MM.1S (cell line): ENCODE data around the gene KAT2B.

Experiments
- DNase-seq: peaks from one replicate; pipeline ENCODE4 v3.0.0-alpha.2; 2015
- H2AFZ ChIP-seq: fragments of 300-600 bp; sonication (generic); 2 replicates; pipeline ENCODE4 v1.6.0; 2016; ENCODE audit warnings: antibody characterized with exemption, low read length
- H3F3A ChIP-seq: fragments of 300-600 bp; sonication (generic); 2 replicates; pipeline ENCODE4 v1.6.1; 2016; ENCODE audit warnings: mild to moderate bottlenecking, antibody characterized with exemption, low read length, moderate library complexity, mixed read lengths; ENCODE audit not compliant: insufficient read depth
- H3K27ac ChIP-seq: fragments of 300-600 bp; sonication (generic); 2 replicates; pipeline ENCODE4 v1.5.1; 2016; ENCODE audit warnings: mild to moderate bottlenecking, low read length
- H3K27me3 ChIP-seq: fragments of 300-600 bp; sonication (generic); replicated peaks from 2 replicates; pipeline ENCODE4 v1.6.0; 2016; ENCODE audit warnings: low read length; ENCODE audit not compliant: insufficient read depth
- H3K36me3 ChIP-seq: fragments of 300-600 bp; sonication (generic); replicated peaks from 2 replicates; pipeline ENCODE4 v1.6.1; 2016; ENCODE audit warnings: mild to moderate bottlenecking, low read length, mixed read lengths; ENCODE audit not compliant: insufficient read depth
- H3K4me1 ChIP-seq: fragments of 300-600 bp; sonication (generic); 2 replicates; pipeline ENCODE4 v1.6.1; 2016; ENCODE audit warnings: low read length, mixed read lengths
- H3K4me2 ChIP-seq: fragments of 300-600 bp; sonication (generic); 2 replicates; pipeline ENCODE4 v1.6.0; 2016; ENCODE audit warnings: low read depth, low read length
- H3K4me3 ChIP-seq: fragments of 300-600 bp; sonication (generic); 2 replicates; pipeline ENCODE4 v1.5.1; 2016; ENCODE audit warnings: low read length, mixed read lengths
- H3K79me2 ChIP-seq: fragments of 300-600 bp; sonication (generic); 2 replicates; pipeline ENCODE4 v1.6.1; 2016; ENCODE audit warnings: mixed run types, low read length, mixed read lengths
- H3K9ac ChIP-seq: fragments of 300-600 bp; sonication (generic); 2 replicates; pipeline ENCODE4 v1.6.1; 2016; ENCODE audit warnings: low read length, mixed read lengths
- H3K9me2 ChIP-seq: fragments of 300-600 bp; sonication (generic); replicated peaks from 2 replicates; pipeline ENCODE4 v1.6.1; 2016; ENCODE audit warnings: mild to moderate bottlenecking, low read length, mixed read lengths; ENCODE audit not compliant: insufficient read depth
- H3K9me3 ChIP-seq: fragments of 300-600 bp; sonication (generic); replicated peaks from 2 replicates; pipeline ENCODE4 v1.6.1; 2016; ENCODE audit warnings: mild to moderate bottlenecking, low read length, mixed read lengths; ENCODE audit not compliant: insufficient read depth
- H4K20me1 ChIP-seq: fragments of 300-600 bp; sonication (generic); 2 replicates; pipeline ENCODE4 v1.6.1; 2016; ENCODE audit warnings: mild to moderate bottlenecking, low read length, moderate library complexity, mixed read lengths; ENCODE audit not compliant: insufficient read depth
- CTCF ChIP-seq: fragments of 300-600 bp; sonication (generic); IDR thresholded peaks from 2 replicates; pipeline ENCODE4 v1.5.1; 2016; ENCODE audit warnings: antibody characterized with exemption, low read length, mixed read lengths
- EZH2 ChIP-seq: fragments of 300-600 bp; sonication (generic); optimal IDR thresholded peaks from 2 replicates; pipeline ENCODE3; 2017; ENCODE audit warnings: low read depth, mild to moderate bottlenecking, antibody characterized with exemption, low read length, mixed read lengths
- EZH2phosphoT487 ChIP-seq: fragments of 300-600 bp; sonication (generic); IDR thresholded peaks from 2 replicates; pipeline ENCODE4 v1.6.1; 2018; ENCODE audit warnings: antibody characterized with exemption, low read length

The KAT2B gene

GRCh38 chr3:20142517-20142916 lies 102.3 kb downstream of the KAT2B start:
- Histone ChIP-seq H3K27me3 (no peaks in the 10 kb centered on the region), H2AFZ (no peak overlapping the region), H4K20me1 (no peaks in the 10 kb centered on the region), H3K27ac (no peak overlapping the region), H3K9me3 (no peaks in the 10 kb centered on the region), H3K4me3 (no peak overlapping the region), H3K9me2 (no peaks in the 10 kb centered on the region), H3K4me2 (no peak overlapping the region), H3K36me3 (no peaks in the 10 kb centered on the region; the same call in 1 of the 2 replicates), H3K9ac (no peak overlapping the region), H3K79me2 (no peaks in the 10 kb centered on the region), H3F3A (no peaks in the 10 kb centered on the region), H3K4me1 (no peaks in the 10 kb centered on the region)
- TF ChIP-seq EZH2phosphoT487: no peak
- no peak for TF ChIP-seq EZH2
- TF ChIP-seq CTCF: no peak
- no peak for DNase-seq

DNA sequence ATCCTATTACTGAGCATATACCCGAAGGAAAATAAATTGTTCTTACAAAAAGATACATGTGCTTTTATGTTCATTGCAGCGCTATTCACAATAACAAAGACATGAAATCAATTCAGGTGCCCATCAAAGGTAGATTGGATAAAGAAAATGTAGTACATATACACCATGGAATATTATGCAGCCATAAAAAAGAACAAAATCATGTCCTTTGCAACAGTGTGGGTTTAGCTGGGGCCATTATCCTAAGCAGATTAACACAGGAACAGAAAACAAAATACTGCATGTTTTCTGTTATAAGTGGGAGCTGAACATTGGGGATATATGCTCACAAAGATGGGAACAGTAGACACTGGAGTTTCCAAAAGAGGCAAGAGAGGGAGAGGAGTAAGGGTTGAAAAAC lies 103.3 kb downstream of the KAT2B start:
- no peaks in the 10 kb centered on the region for H3K9me3 ChIP-seq
- H3K36me3 ChIP-seq: no peaks in the 10 kb centered on the region; the same call in 1 of the 2 replicates
- H3K79me2 ChIP-seq: no peaks in the 10 kb centered on the region
- H3K27ac ChIP-seq: no peak overlapping the region
- no peaks in the 10 kb centered on the region for H3K4me1 ChIP-seq
- no peak overlapping the region for H2AFZ ChIP-seq
- H3K9me2 ChIP-seq: no peaks in the 10 kb centered on the region
- no peak overlapping the region for H3K4me3 ChIP-seq
- no peak overlapping the region for H3K9ac ChIP-seq
- no peak overlapping the region for H3K4me2 ChIP-seq
- TF ChIP-seq EZH2phosphoT487 (no peak), CTCF (no peak), EZH2 (no peak)
- H4K20me1 ChIP-seq: no peaks in the 10 kb centered on the region
- H3F3A ChIP-seq: no peaks in the 10 kb centered on the region
- no peak for DNase-seq
- H3K27me3 ChIP-seq: no peaks in the 10 kb centered on the region

GRCh38 chr3:20145874-20146273 lies 105.6 kb downstream of the KAT2B start:
- Histone ChIP-seq H3K4me1 (no peaks in the 10 kb centered on the region), H3K79me2 (no peaks in the 10 kb centered on the region), H2AFZ (no peak overlapping the region), H3K9ac (no peak overlapping the region), H4K20me1 (no peaks in the 10 kb centered on the region), H3K27ac (no peak overlapping the region), H3K27me3 (no peaks in the 10 kb centered on the region), H3K36me3 (no peaks in the 10 kb centered on the region), H3K4me3 (no peak overlapping the region), H3F3A (no peaks in the 10 kb centered on the region), H3K9me2 (no peaks in the 10 kb centered on the region), H3K9me3 (no peaks in the 10 kb centered on the region), H3K4me2 (no peak overlapping the region)
- DNase-seq: no peak
- no peak for TF ChIP-seq EZH2phosphoT487
- TF ChIP-seq CTCF: no peak
- TF ChIP-seq EZH2: no peak
